ENCODE measurements around the gene CDK5R1. TPM values are rescaled to one million over a fixed set of nuclear protein-coding genes. Genes with fewer than 3 reads are reported as not detected.
A peak's percentile ranks its signal among the peaks of the same experiment; 100 is the strongest.

CDK5R1 gene
- polyA plus RNA-seq, 3 donors: 0.44 to 1.0 (median 0.48) TPM

- H3K36me3 Mint-ChIP-seq: peaks cover 80 to 97% of the 10 kb centered on the region in 2 donors
- peaks cover 22% of the 10 kb centered on the region for H3K79me2 ChIP-seq (ENCODE audit: insufficient read depth, low read length)
- H4K20me1 ChIP-seq (ENCODE audit: insufficient read depth, low read length): peaks cover 36% of the 10 kb centered on the region
- no peak overlapping the region for H2AFZ ChIP-seq (ENCODE audit: insufficient read depth, low read depth, low read length, poor library complexity, severe bottlenecking)
- H3K9ac ChIP-seq (ENCODE audit: insufficient read depth, low read length, poor library complexity, severe bottlenecking): no peak overlapping the region
- no peaks in the 10 kb centered on the region for H3K27me3 ChIP-seq (ENCODE audit: control insufficient read depth in 2 of 2, insufficient read depth in 2 of 2, low read length in 2 of 2)
- H3K9me3 Mint-ChIP-seq: peaks cover 0 to 1% (median 0%) of the 10 kb centered on the region in 7 donors
- H3K27ac Mint-ChIP-seq: no peak overlapping the region
- H3K4me3 ChIP-seq (replicated peaks in 1 of 3; ENCODE audit: low read depth in 2 of 3, low read length in 3 of 3): no peak overlapping the region
- H3K27me3 Mint-ChIP-seq (ENCODE audit: low read depth in 3 of 3): peaks cover 0 to 3% (median 0%) of the 10 kb centered on the region in 3 donors
- peaks cover 86 to 100% of the 10 kb centered on the region in 2 donors for H3K36me3 ChIP-seq (replicated peaks in 1 of 2; ENCODE audit: control insufficient read depth in 1 of 2, insufficient read depth in 2 of 2, low read length in 2 of 2)
- no peaks in the 10 kb centered on the region for H3K9me3 ChIP-seq (replicated peaks in 1 of 2; ENCODE audit: control insufficient read depth in 1 of 2, insufficient read depth in 1 of 2, low read length in 2 of 2)
- TF ChIP-seq CTCF (IDR thresholded peaks at IDR 0.05): no peak
- no CpG with 5 or more reads among the region's 2 CpGs for WGBS (ENCODE audit: insufficient coverage)
- no peaks in the 10 kb centered on the region for H3K4me1 Mint-ChIP-seq
- no peak overlapping the region for H3K4me2 ChIP-seq (replicated peaks; ENCODE audit: extremely low read depth, low read length, poor library complexity, severe bottlenecking)
- H3K27ac ChIP-seq (ENCODE audit: low read depth in 1 of 2, low read length in 2 of 2): no peak overlapping the region
- H3K4me3 Mint-ChIP-seq: no peak overlapping the region
- no peaks in the 10 kb centered on the region for H3K4me1 ChIP-seq (ENCODE audit: control insufficient read depth in 1 of 2, insufficient read depth in 2 of 2, low read length in 2 of 2)
- intact Hi-C loops (cut with micrococcal nuclease): no loop called here
- DNase-seq: no peak
Measured at GRCh38 chr17:32453370-32453769, 33.4 kb upstream of the CDK5R1 start.

- intact Hi-C loops (cut with micrococcal nuclease): no loop called here
- Histone ChIP-seq H3K36me3 (replicated peaks in 1 of 2; ENCODE audit: control insufficient read depth in 1 of 2, insufficient read depth in 2 of 2, low read length in 2 of 2) (peaks cover 71 to 88% of the 10 kb centered on the region in 2 donors), H3K4me2 (replicated peaks; ENCODE audit: extremely low read depth, low read length, poor library complexity, severe bottlenecking) (no peak overlapping the region), H3K9me3 (replicated peaks in 1 of 2; ENCODE audit: control insufficient read depth in 1 of 2, insufficient read depth in 1 of 2, low read length in 2 of 2) (no peaks in the 10 kb centered on the region), H3K27ac (ENCODE audit: low read depth in 1 of 2, low read length in 2 of 2) (no peak overlapping the region), H4K20me1 (ENCODE audit: insufficient read depth, low read length) (peaks cover 50% of the 10 kb centered on the region), H3K4me1 (ENCODE audit: control insufficient read depth in 1 of 2, insufficient read depth in 2 of 2, low read length in 2 of 2) (no peaks in the 10 kb centered on the region), H3K4me3 (replicated peaks in 1 of 3; ENCODE audit: low read depth in 2 of 3, low read length in 3 of 3) (no peak overlapping the region), H2AFZ (ENCODE audit: insufficient read depth, low read depth, low read length, poor library complexity, severe bottlenecking) (no peak overlapping the region), H3K9ac (ENCODE audit: insufficient read depth, low read length, poor library complexity, severe bottlenecking) (no peak overlapping the region), H3K79me2 (ENCODE audit: insufficient read depth, low read length) (peaks cover 11% of the 10 kb centered on the region), H3K27me3 (ENCODE audit: control insufficient read depth in 2 of 2, insufficient read depth in 2 of 2, low read length in 2 of 2) (no peaks in the 10 kb centered on the region)
- peaks cover 66 to 88% of the 10 kb centered on the region in 2 donors for H3K36me3 Mint-ChIP-seq
- DNase-seq: no peak
- H3K9me3 Mint-ChIP-seq: peaks cover 0 to 2% (median 0%) of the 10 kb centered on the region in 7 donors
- H3K27me3 Mint-ChIP-seq (ENCODE audit: low read depth in 3 of 3): peaks cover 0 to 1% (median 0%) of the 10 kb centered on the region in 3 donors
- no peaks in the 10 kb centered on the region for H3K4me1 Mint-ChIP-seq
- no peak overlapping the region for H3K4me3 Mint-ChIP-seq
- TF ChIP-seq CTCF (IDR thresholded peaks at IDR 0.05): no peak
- peak overlapping the region in 1 of 7 donors; percentile 0 for H3K27ac Mint-ChIP-seq
Measured at GRCh38 chr17:32458371-32458770, 28.4 kb upstream of the CDK5R1 start.

Measured in CD14-positive monocyte (primary cell).